IMR-90 (cell line): ENCODE results near the gene GPR65. TPM values are rescaled to one million over a fixed set of nuclear protein-coding genes. Genes with fewer than 3 reads are reported as not detected.

Experiments used
- ATAC-seq: fragments of 200-7000 bp; cut with Tn5 transposase; 2 replicates; pipeline ENCODE4 v1.9.1; 2020; ENCODE audit warnings: low read depth, mild to moderate bottlenecking, moderate library complexity
- BruUV-seq: library from RNA; stranded (reverse); fragments of 400-500 nt; replicated peaks from 2 replicates; lab custom pipeline; 2021; lab: Mats Ljungman, UMichigan
- CTCF ChIA-PET: fragments of 300-600 bp; formaldehyde crosslinking; extraction: SDS; loops from one replicate; lab custom pipeline; 2021; ENCODE audit warnings: antibody characterized with exemption; lab: Yijun Ruan, JAX
- POLR2A ChIA-PET: fragments of 300-600 bp; sonication (Branson Sonifier 250); formaldehyde crosslinking; loops from one replicate; lab custom pipeline; 2022; ENCODE audit warnings: antibody characterized with exemption; ENCODE audit not compliant: unreplicated experiment; lab: Charles Lee
- DNase-seq: peaks from one replicate; pipeline ENCODE4 v3.0.0; 2013
- H2AFZ ChIP-seq: replicated peaks from 2 replicates; pipeline ENCODE3; 2013; ENCODE audit warnings: low read length, mild to moderate bottlenecking; ENCODE audit not compliant: poor library complexity
- H2AK5ac ChIP-seq: 2 replicates; pipeline ENCODE4 v1.6.1; 2013; ENCODE audit warnings: low read depth, low read length, inconsistent platforms
- H2AK9ac ChIP-seq: replicated peaks from 2 replicates; pipeline ENCODE3; 2013; ENCODE audit warnings: mild to moderate bottlenecking, low read depth, low read length, moderate library complexity; ENCODE audit not compliant: poor library complexity
- H2BK120ac ChIP-seq: 2 replicates; pipeline ENCODE4 v1.6.1; 2013; ENCODE audit warnings: low read depth, low read length, inconsistent platforms
- H2BK15ac ChIP-seq: 3 replicates; pipeline ENCODE4 v1.6.1; 2013; ENCODE audit warnings: low read depth, low read length, inconsistent platforms
- H2BK20ac ChIP-seq: 2 replicates; pipeline ENCODE4 v1.6.1; 2013; ENCODE audit warnings: low read depth, mild to moderate bottlenecking, inconsistent platforms, low read length, moderate library complexity
- H2BK5ac ChIP-seq: 2 replicates; pipeline ENCODE4 v1.6.1; 2013; ENCODE audit warnings: mild to moderate bottlenecking, low read depth, low read length, inconsistent platforms; ENCODE audit not compliant: poor library complexity, severe bottlenecking
- H3K14ac ChIP-seq: replicated peaks from 2 replicates; pipeline ENCODE4 v1.6.1; 2013; ENCODE audit warnings: low read depth, low read length, inconsistent platforms
- H3K18ac ChIP-seq: 2 replicates; pipeline ENCODE4 v1.6.1; 2013; ENCODE audit warnings: low read depth, low read length, control low read depth
- H3K23ac ChIP-seq: 2 replicates; pipeline ENCODE4 v1.6.1; 2013; ENCODE audit warnings: low read depth, low read length, inconsistent platforms
- H3K27ac ChIP-seq: 2 replicates; pipeline ENCODE4 v1.5.1; 2013; ENCODE audit warnings: mild to moderate bottlenecking, control low read depth, low read length; ENCODE audit not compliant: insufficient read depth
- H3K27me3 ChIP-seq: 2 replicates; pipeline ENCODE4 v1.6.1; 2013; ENCODE audit warnings: low read length; ENCODE audit not compliant: control insufficient read depth, insufficient read depth
- H3K36me3 ChIP-seq: 2 replicates; pipeline ENCODE4 v1.6.1; 2013; ENCODE audit warnings: low read length, mixed read lengths; ENCODE audit not compliant: control insufficient read depth, insufficient read depth
- H3K4ac ChIP-seq: 2 replicates; pipeline ENCODE4 v1.6.1; 2013; ENCODE audit warnings: low read depth, low read length, inconsistent platforms
- H3K4me1 ChIP-seq: 2 replicates; pipeline ENCODE4 v1.6.1; 2013; ENCODE audit warnings: low read length, mixed read lengths; ENCODE audit not compliant: control insufficient read depth, insufficient read depth
- H3K4me2 ChIP-seq: 2 replicates; pipeline ENCODE4 v1.6.1; 2013; ENCODE audit warnings: low read depth, mild to moderate bottlenecking, control low read depth, low read length, moderate library complexity
- H3K4me3 ChIP-seq: 2 replicates; pipeline ENCODE4 v1.5.1; 2013; ENCODE audit warnings: low read depth, mild to moderate bottlenecking, control low read depth, low read length, moderate library complexity; ENCODE audit not compliant: insufficient read depth
- H3K56ac ChIP-seq: 2 replicates; pipeline ENCODE4 v1.6.1; 2013; ENCODE audit warnings: low read length, inconsistent platforms; ENCODE audit not compliant: insufficient read depth; ENCODE audit errors: extremely low read depth
- H3K79me1 ChIP-seq, 2 experiments: 2 replicates each; pipeline ENCODE4 v1.6.1; 2013; ENCODE audit warnings: low read length in 2 of 2, inconsistent platforms in 1 of 2, low read depth in 1 of 2
- H3K9ac ChIP-seq: 2 replicates; pipeline ENCODE4 v1.6.1; 2013; ENCODE audit warnings: low read depth, low read length, control low read depth
- H3K9me1 ChIP-seq: 2 replicates; pipeline ENCODE4 v1.6.1; 2013; ENCODE audit warnings: low read length, inconsistent platforms; ENCODE audit not compliant: insufficient read depth
- H3K9me3 ChIP-seq: 2 replicates; pipeline ENCODE4 v1.6.1; 2013; ENCODE audit warnings: low read length; ENCODE audit not compliant: control insufficient read depth, insufficient read depth
- H4K20me1 ChIP-seq: 2 replicates; pipeline ENCODE4 v1.6.1; 2013; ENCODE audit warnings: low read length, inconsistent platforms; ENCODE audit not compliant: insufficient read depth
- H4K5ac ChIP-seq: 2 replicates; pipeline ENCODE4 v1.6.1; 2013; ENCODE audit warnings: mild to moderate bottlenecking, low read depth, low read length, control low read depth
- H4K8ac ChIP-seq, 2 experiments: 2 replicates each; pipeline ENCODE4 v1.6.1; 2013; ENCODE audit warnings: low read depth in 2 of 2, low read length in 2 of 2, control low read depth in 1 of 2, inconsistent platforms in 1 of 2
- H4K91ac ChIP-seq: 2 replicates; pipeline ENCODE4 v1.6.1; 2013; ENCODE audit warnings: low read depth, low read length, inconsistent platforms; ENCODE audit not compliant: insufficient read depth
- BHLHE40 ChIP-seq: fragments of 150-350 bp; IDR thresholded peaks from 2 replicates; pipeline ENCODE4 v1.6.1; 2016; ENCODE audit warnings: mild to moderate bottlenecking, low read depth, low read length
- CEBPB ChIP-seq: IDR thresholded peaks from 2 replicates; pipeline ENCODE4 v1.6.1; 2012; ENCODE audit warnings: low read depth, low read length, improper control_type of control experiment
- CHD1 ChIP-seq: IDR thresholded peaks from 2 replicates; pipeline ENCODE4 v1.6.1; 2012; ENCODE audit warnings: low read depth, low read length, improper control_type of control experiment
- FOS ChIP-seq: fragments of 150-350 bp; IDR thresholded peaks from 2 replicates; pipeline ENCODE4 v1.6.1; 2016; ENCODE audit warnings: low read depth, low read length
- MAFK ChIP-seq: IDR thresholded peaks from 2 replicates; pipeline ENCODE4 v1.6.1; 2012; ENCODE audit warnings: low read depth, low read length, improper control_type of control experiment
- MXI1 ChIP-seq: IDR thresholded peaks from 2 replicates; pipeline ENCODE4 v1.6.1; 2012; ENCODE audit warnings: low read depth, mild to moderate bottlenecking, low read length, moderate library complexity, borderline replicate concordance
- NFE2L2 ChIP-seq: fragments of 150-350 bp; IDR thresholded peaks from 2 replicates; pipeline ENCODE4 v1.6.1; 2016; ENCODE audit warnings: low read depth, mild to moderate bottlenecking, low read length
- POLR2A ChIP-seq: IDR thresholded peaks from 2 replicates; pipeline ENCODE4 v1.6.1; 2012; ENCODE audit warnings: mild to moderate bottlenecking, low read depth, low read length
- RAD21 ChIP-seq: IDR thresholded peaks from 2 replicates; pipeline ENCODE4 v1.6.1; 2012; ENCODE audit warnings: low read length, improper control_type of control experiment
- RCOR1 ChIP-seq: IDR thresholded peaks from 2 replicates; pipeline ENCODE4 v1.6.1; 2012; ENCODE audit warnings: mild to moderate bottlenecking, low read length, improper control_type of control experiment; ENCODE audit not compliant: insufficient replicate concordance
- SMC3 ChIP-seq: fragments of 150-350 bp; IDR thresholded peaks from 2 replicates; pipeline ENCODE4 v1.6.1; 2016; ENCODE audit warnings: low read depth, mild to moderate bottlenecking, antibody characterized with exemption, low read length, moderate library complexity
- USF2 ChIP-seq: fragments of 150-350 bp; IDR thresholded peaks from 2 replicates; pipeline ENCODE4 v1.6.1; 2017; ENCODE audit warnings: mild to moderate bottlenecking, antibody characterized with exemption, low read length, low read depth
- WGBS, 2 experiments: methylation state at CpG; one replicate each; pipeline versions ENCODE4 v1.1.5 to v1.1.7; 2013; ENCODE audit warnings: missing lambda C conversion rate in 2 of 2; ENCODE audit not compliant: insufficient read length in 1 of 2; ENCODE audit errors: extremely low coverage in 2 of 2; 5-methylcytosine and 5-hydroxymethylcytosine counted together
- dilution Hi-C: fragments of 300-500 bp; cut with HindIII; formaldehyde crosslinking; loops from one replicate; pipeline ENCODE4 v1.14.3; 2018; ENCODE audit warnings: low sequenced_read_pairs; ENCODE audit not compliant: unreplicated experiment
- in situ Hi-C: fragments of 300-500 bp; cut with MboI; formaldehyde crosslinking; loops from 3 replicates; pipeline ENCODE4 v1.14.3; 2019; ENCODE audit warnings: low sequenced_read_pairs, inconsistent platforms, mixed read lengths
- intact Hi-C: fragments of 100-400 bp; cut with micrococcal nuclease; formaldehyde crosslinking; loops from 2 replicates; pipeline ENCODE4 v1.10.0; 2022
- polyA plus RNA-seq, 3 experiments: library from polyadenylated mRNA; depleted of rRNA; stranded (reverse); fragments of >200 nt; gene quantifications; 2 replicates each; pipeline ENCODE4 v1.2.3, GENCODE V29; 2012; ENCODE audit warnings: low replicate concordance in 1 of 3
- total RNA-seq: library from RNA; depleted of rRNA; stranded (reverse); fragments of >200 nt; gene quantifications from 2 replicates; pipeline ENCODE4 v1.2.3, GENCODE V29; 2012

Gene GPR65
- total and polyA plus RNA-seq, 2 of the 4 experiments (the other 2 are of a cell fraction): 0.05 to 0.18 TPM

GRCh38 chr14:87990682-87991081 lies 14.3 kb upstream of the GPR65 start:
- POLR2A ChIA-PET: no interaction called here
- no peak overlapping the region for H2AK9ac ChIP-seq

More at GRCh38 chr14:87990682-87991081, 14.3 kb upstream of the GPR65 start:
- Histone ChIP-seq H2BK20ac (no peak overlapping the region), H2AFZ (no peak overlapping the region), H2BK5ac (no peak overlapping the region), H3K18ac (no peak overlapping the region), H4K91ac (no peak overlapping the region), H3K36me3 (no peaks in the 10 kb centered on the region; the same call in 1 of the 2 replicates), H3K9me3 (no peaks in the 10 kb centered on the region), H2AK5ac (no peak overlapping the region), H3K9ac (no peak overlapping the region), H3K79me1 (peaks cover 0 to 12% of the 10 kb centered on the region in 2 experiments; a peak in 1 of 4 replicates), H4K8ac (no peak overlapping the region), H3K27me3 (no peaks in the 10 kb centered on the region), H3K56ac (no peak overlapping the region), H3K14ac (no peak overlapping the region), H2BK120ac (no peak overlapping the region), H3K9me1 (peaks cover 3% of the 10 kb centered on the region; the same call in 1 of the 2 replicates), H3K23ac (no peak overlapping the region), H4K20me1 (no peaks in the 10 kb centered on the region), H3K4me1 (peaks cover 6% of the 10 kb centered on the region), H3K4ac (no peak overlapping the region), H3K4me2 (no peak overlapping the region), H2BK15ac (no peak overlapping the region), H3K4me3 (no peak overlapping the region), H4K5ac (no peak overlapping the region), H3K27ac (no peak overlapping the region)
- dilution Hi-C loops (no loop called here), intact Hi-C loops (no loop called here), in situ Hi-C loops (no loop called here)
- DNase-seq (no peak), ATAC-seq (no peak)
- no CpG with 5 or more reads among the region's 4 CpGs for WGBS, 2 experiments
- CTCF ChIA-PET: no interaction called here
- no TSS peak for BruUV-seq
- TF ChIP-seq BHLHE40 (no peak), RCOR1 (no peak), RAD21 (no peak), MAFK (no peak), SMC3 (no peak), FOS (no peak), POLR2A (no peak), USF2 (no peak), NFE2L2 (no peak), MXI1 (no peak), CEBPB (no peak), CHD1 (no peak)
